Kidney (tissue), 14 donors: Measurements from ENCODE around the gene TIMM21. TPM values are rescaled to one million over a fixed set of nuclear protein-coding genes. Genes with fewer than 3 reads are reported as not detected.

ENCODE experiments used
- DNase-seq, 5 donors: peaks; one replicate each; pipeline ENCODE4 v3.0.0-alpha.2; 2013 to 2020
- FAIRE-seq: peaks from 2 replicates; lab custom pipeline; 2012; peaks lifted over from hg19 to GRCh38; lab: Jason Lieb, UNC
- H3K27ac ChIP-seq, 2 donors: one replicate each; pipeline ENCODE4 v1.7.0; 2013; ENCODE audit warnings: low read depth in 2 of 2, low read length in 2 of 2, inconsistent platforms in 1 of 2
- H3K27me3 ChIP-seq: one replicate; pipeline ENCODE4 v1.7.1; 2013; ENCODE audit warnings: low read length, inconsistent platforms; ENCODE audit not compliant: control insufficient read depth, insufficient read depth
- H3K36me3 ChIP-seq, 3 donors: one replicate each; pipeline versions ENCODE4 v1.7.0 to v1.7.1; 2013; ENCODE audit warnings: low read length in 3 of 3, control low read depth in 1 of 3, inconsistent platforms in 1 of 3; ENCODE audit not compliant: insufficient read depth in 3 of 3, control insufficient read depth in 2 of 3
- H3K4me1 ChIP-seq, 3 donors: one replicate each; pipeline versions ENCODE4 v1.7.0 to v1.7.1; 2013; ENCODE audit warnings: low read length in 3 of 3, inconsistent platforms in 1 of 3, low read depth in 1 of 3; ENCODE audit not compliant: control insufficient read depth in 2 of 3, insufficient read depth in 2 of 3
- H3K4me3 ChIP-seq, 3 donors: one replicate each; pipeline versions ENCODE4 v1.7.0 to v1.8.1; 2013; ENCODE audit warnings: low read length in 3 of 3, control low read depth in 1 of 3, inconsistent platforms in 1 of 3
- H3K9ac ChIP-seq, 3 donors: one replicate each; pipeline versions ENCODE4 v1.7.0 to v1.7.1; 2013; ENCODE audit warnings: low read length in 3 of 3, control low read depth in 1 of 3, inconsistent platforms in 1 of 3
- H3K9me3 ChIP-seq, 3 donors: one replicate each; pipeline versions ENCODE4 v1.7.0 to v1.7.1; 2013; ENCODE audit warnings: low read length in 3 of 3, control low read depth in 1 of 3, inconsistent platforms in 1 of 3; ENCODE audit not compliant: control insufficient read depth in 2 of 3, insufficient read depth in 1 of 3
- intact Hi-C: fragments of 100-400 bp; cut with DNase I; formaldehyde crosslinking; loops from one replicate; pipeline ENCODE4 v1.11.1; 2022
- polyA plus RNA-seq: library from polyadenylated mRNA; stranded (reverse); fragments of 350-450 nt; fragmentation: Illumina TruSeq; extraction: RNeasy Lipid Tissue Mini Kit (QIAGEN cat#74804); gene quantifications from one replicate; pipeline ENCODE4 v1.2.3, GENCODE V29; 2014; ENCODE audit warnings: low read depth, low replicate concordance; ENCODE audit not compliant: insufficient read depth
- total RNA-seq: library from RNA; stranded (reverse); fragmentation: NEBNext Ultra II Directional; extraction: Animal tissue kit (Norgen Biotek cat#: 25700); gene quantifications from one replicate; pipeline ENCODE4 v1.2.1, GENCODE V29; 2021
- TF ChIP-seq, protein P1 (sequence below): IDR thresholded peaks from 3 replicates; pipeline ENCODE4 v1.5.1; 2012; ENCODE audit warnings: mild to moderate bottlenecking, moderate library complexity, borderline replicate concordance; ENCODE audit not compliant: insufficient read depth; ENCODE audit errors: extremely low read depth
- donor health status: control.
- donor health status: control.
- donor health status: control.
- donor health status: control.
- donor health status: control.
- donor health status: DM: yes; HTN: yes; CAD: no.
- donor health status: Normal renal cell carcinoma (clear cell type).

TIMM21 gene
- total and polyA plus RNA-seq, 2 donors from 2014 or later = 28.5 to 77.4 TPM

DNA sequence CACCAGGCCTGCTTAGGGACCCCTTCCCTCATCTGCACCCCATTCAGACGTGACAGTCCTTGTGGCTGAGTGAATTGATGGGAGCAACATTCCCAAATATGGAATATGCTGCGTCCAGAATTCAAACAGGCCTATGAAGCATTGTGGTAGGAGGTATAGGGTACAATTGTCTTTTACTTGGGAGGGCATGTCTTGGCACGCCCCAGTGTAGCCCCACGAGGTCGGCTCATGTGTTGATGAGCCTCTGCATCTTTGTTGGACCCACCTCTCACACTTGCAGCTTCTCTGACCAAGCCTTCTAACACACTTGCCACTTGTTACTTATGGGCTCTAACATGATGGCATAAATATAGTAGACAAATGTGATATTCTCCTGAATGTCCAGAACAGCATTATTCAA lies 1.6 kb downstream of the TIMM21 start:
- FAIRE-seq (no peak), DNase-seq (no peak)
- intact Hi-C loops = no loop called here
- H3K27me3 ChIP-seq = no peaks in the 10 kb centered on the region
- no peak overlapping the region for H3K9ac ChIP-seq
- peaks cover 2 to 17% (median 4%) of the 10 kb centered on the region in 3 donors for H3K4me1 ChIP-seq
- H3K9me3 ChIP-seq = no peaks in the 10 kb centered on the region
- no peak overlapping the region for H3K27ac ChIP-seq
- H3K4me3 ChIP-seq = peak overlapping the region in 1 of 3 donors; percentile 99
- H3K36me3 ChIP-seq = peaks cover 0 to 5% (median 0%) of the 10 kb centered on the region in 3 donors
- TF ChIP-seq, protein P1, sequence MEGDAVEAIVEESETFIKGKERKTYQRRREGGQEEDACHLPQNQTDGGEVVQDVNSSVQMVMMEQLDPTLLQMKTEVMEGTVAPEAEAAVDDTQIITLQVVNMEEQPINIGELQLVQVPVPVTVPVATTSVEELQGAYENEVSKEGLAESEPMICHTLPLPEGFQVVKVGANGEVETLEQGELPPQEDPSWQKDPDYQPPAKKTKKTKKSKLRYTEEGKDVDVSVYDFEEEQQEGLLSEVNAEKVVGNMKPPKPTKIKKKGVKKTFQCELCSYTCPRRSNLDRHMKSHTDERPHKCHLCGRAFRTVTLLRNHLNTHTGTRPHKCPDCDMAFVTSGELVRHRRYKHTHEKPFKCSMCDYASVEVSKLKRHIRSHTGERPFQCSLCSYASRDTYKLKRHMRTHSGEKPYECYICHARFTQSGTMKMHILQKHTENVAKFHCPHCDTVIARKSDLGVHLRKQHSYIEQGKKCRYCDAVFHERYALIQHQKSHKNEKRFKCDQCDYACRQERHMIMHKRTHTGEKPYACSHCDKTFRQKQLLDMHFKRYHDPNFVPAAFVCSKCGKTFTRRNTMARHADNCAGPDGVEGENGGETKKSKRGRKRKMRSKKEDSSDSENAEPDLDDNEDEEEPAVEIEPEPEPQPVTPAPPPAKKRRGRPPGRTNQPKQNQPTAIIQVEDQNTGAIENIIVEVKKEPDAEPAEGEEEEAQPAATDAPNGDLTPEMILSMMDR = no peak

DNA sequence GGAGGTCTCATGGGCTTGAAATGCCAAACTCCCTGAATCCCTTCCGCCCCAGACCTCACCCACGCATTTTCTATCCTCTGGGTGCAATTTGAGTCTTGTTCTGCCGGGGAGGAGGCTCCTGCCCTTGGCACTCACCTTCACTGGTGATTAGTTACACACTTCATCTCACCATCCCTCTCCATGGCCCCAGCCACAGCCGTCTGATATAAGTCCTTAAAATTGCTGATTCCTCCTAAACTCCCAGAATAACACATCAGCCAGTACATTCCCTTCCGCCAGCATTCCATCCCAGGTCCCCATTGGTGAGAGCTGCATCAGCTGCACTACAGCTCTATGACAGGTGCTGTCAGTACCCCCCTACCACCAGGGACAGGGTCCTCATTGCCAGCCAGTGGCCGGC lies 3.9 kb downstream of the TIMM21 start:
- Histone ChIP-seq H3K4me3 (no peak overlapping the region), H3K27ac (no peak overlapping the region), H3K9ac (no peak overlapping the region), H3K9me3 (no peaks in the 10 kb centered on the region), H3K4me1 (peaks cover 2 to 15% (median 4%) of the 10 kb centered on the region in 3 donors), H3K27me3 (no peaks in the 10 kb centered on the region), H3K36me3 (peaks cover 6 to 16% (median 11%) of the 10 kb centered on the region in 3 donors)
- DNase-seq (peak in 2 of 5 donors; percentile 43 to 51), FAIRE-seq (no peak)
- TF ChIP-seq, protein P1 = no peak
- intact Hi-C loops = no loop called here

- Histone ChIP-seq H3K36me3 (peaks cover 6 to 16% (median 11%) of the 10 kb centered on the region in 3 donors), H3K9ac (no peak overlapping the region), H3K4me3 (no peak overlapping the region), H3K27me3 (no peaks in the 10 kb centered on the region), H3K4me1 (peaks cover 2 to 15% (median 4%) of the 10 kb centered on the region in 3 donors), H3K27ac (no peak overlapping the region), H3K9me3 (no peaks in the 10 kb centered on the region)
- TF ChIP-seq, protein P1 = no peak
- intact Hi-C loops = no loop called here
- FAIRE-seq (no peak), DNase-seq (no peak)
Observed at GRCh38 chr18:74152857-74153256, 4.5 kb downstream of the TIMM21 start.

DNA sequence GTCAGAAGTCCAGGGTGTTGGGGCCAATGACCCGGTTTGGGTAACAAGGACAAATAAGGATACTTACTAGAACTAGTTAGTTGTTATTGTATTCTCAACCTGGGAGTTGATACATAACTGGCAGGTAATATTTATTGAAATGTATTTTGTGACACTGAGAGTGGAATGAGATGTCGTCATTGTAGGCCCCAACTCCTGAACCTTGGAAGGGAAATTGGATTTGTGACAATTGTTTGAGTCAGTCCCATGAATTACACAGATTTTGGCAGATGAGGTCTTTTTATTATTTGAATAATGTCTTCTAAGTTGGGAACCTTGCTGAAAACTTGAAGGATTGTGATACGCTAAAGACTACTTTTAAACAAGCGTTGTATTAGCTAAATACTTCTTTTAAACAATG lies 5.1 kb downstream of the TIMM21 start:
- Histone ChIP-seq H3K4me3 (no peak overlapping the region), H3K9ac (no peak overlapping the region), H3K27ac (no peak overlapping the region), H3K36me3 (peaks cover 7 to 19% (median 16%) of the 10 kb centered on the region in 3 donors), H3K4me1 (peaks cover 2 to 15% (median 4%) of the 10 kb centered on the region in 3 donors), H3K9me3 (no peaks in the 10 kb centered on the region), H3K27me3 (no peaks in the 10 kb centered on the region)
- intact Hi-C loops = no loop called here
- DNase-seq (no peak), FAIRE-seq (no peak)
- TF ChIP-seq, protein P1 = no peak
